Measurements from ENCODE around the gene DCHS1. TPM values are rescaled to one million over a fixed set of nuclear protein-coding genes. Genes with fewer than 3 reads are reported as not detected.

Gene DCHS1
- total and polyA plus RNA-seq, 10 donors: 1.9 to 58.8 (median 36.3) TPM

DNA sequence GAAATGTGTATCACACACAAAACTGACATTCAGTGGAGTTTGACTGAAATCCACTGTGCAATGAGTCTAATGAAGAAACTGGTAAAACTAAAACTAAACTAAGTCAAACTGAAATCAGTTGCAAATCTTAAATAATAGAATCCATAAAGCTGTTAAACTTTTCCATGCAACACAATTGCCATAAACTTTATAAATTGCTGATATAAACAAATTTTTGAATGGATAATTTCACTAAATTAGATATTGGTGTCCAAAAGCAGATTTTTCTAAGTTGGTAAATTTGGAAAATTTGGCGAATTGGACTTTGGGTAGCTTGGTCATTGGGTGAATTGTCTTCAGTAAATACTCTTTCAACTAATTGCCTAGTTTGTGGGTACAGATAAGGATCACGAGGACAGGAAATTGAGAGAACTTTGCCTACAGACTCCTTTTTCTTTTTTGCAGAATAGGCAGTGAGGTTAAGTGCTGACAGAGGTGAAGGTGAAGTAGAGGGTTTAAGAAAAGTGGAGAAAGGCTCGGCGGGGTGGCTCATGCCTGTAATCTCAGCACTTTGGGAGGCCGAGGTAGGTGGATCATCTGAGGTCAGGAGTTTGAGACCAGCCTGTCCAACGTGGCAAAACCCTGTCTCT is 14.7 kb upstream of the DCHS1 start:
- 67 to 76% (median 70%) methylated on average over 6 of the region's 6 CpGs for whole genome bisulfite sequencing, 5 donors
- intact Hi-C loops (cut with DNase I; ENCODE audit: low total_unique reads): no loop called here
- H3K9me3 ChIP-seq: no peaks in the 10 kb centered on the region
- TF ChIP-seq POLR2A (IDR thresholded peaks at IDR 0.05) (no peak), POLR2AphosphoS5 (IDR thresholded peaks at IDR 0.05) (no peak)
- TF ChIP-seq, protein P1, sequence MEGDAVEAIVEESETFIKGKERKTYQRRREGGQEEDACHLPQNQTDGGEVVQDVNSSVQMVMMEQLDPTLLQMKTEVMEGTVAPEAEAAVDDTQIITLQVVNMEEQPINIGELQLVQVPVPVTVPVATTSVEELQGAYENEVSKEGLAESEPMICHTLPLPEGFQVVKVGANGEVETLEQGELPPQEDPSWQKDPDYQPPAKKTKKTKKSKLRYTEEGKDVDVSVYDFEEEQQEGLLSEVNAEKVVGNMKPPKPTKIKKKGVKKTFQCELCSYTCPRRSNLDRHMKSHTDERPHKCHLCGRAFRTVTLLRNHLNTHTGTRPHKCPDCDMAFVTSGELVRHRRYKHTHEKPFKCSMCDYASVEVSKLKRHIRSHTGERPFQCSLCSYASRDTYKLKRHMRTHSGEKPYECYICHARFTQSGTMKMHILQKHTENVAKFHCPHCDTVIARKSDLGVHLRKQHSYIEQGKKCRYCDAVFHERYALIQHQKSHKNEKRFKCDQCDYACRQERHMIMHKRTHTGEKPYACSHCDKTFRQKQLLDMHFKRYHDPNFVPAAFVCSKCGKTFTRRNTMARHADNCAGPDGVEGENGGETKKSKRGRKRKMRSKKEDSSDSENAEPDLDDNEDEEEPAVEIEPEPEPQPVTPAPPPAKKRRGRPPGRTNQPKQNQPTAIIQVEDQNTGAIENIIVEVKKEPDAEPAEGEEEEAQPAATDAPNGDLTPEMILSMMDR (IDR thresholded peaks at IDR 0.05 in 8 of 11, conservative IDR thresholded peaks at IDR 0.05 in 3 of 11): no peak
- no peak for DNase-seq
- H3K27me3 ChIP-seq (replicated peaks in 1 of 7): no peaks in the 10 kb centered on the region
- no peaks in the 10 kb centered on the region for H3K36me3 ChIP-seq
- no peak overlapping the region for H3K4me3 ChIP-seq
- peaks cover 5 to 40% (median 19%) of the 10 kb centered on the region in 6 donors for H3K4me1 ChIP-seq
- no peak overlapping the region for H3K27ac ChIP-seq

DNA sequence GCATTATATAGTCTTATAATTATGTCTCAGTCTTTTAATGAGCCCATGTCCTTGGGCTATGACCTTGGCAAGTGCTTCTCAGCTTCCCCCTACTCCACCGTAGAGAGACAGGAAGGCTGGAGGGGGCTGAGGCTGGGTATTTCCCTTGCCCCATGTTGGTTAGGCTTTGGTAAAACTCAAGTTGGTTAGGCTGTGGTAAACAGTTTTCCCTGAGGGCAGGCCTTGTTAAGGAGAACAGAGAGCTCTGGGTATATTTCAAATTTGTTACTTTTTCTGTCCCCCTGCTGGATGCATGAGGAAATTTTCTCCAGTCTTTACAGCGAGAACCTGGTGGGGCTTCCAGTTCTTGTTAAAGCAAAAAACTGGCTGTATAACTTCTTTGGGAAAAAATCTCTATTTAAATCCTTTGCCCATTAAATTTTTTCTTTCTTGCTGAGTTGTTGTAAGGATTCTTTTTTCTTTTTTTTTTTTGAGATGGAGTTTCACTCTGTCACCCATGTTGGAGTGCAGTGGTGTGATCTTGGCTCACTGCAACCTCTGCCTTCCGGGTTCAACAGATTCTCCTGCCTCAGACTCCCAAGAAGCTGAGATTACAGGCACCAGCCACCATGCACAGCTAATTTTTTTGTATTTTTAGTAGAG is 12.2 kb upstream of the DCHS1 start:
- Histone ChIP-seq H3K4me3 (no peak overlapping the region), H3K4me1 (peaks cover 5 to 19% (median 7%) of the 10 kb centered on the region in 6 donors), H3K27me3 (replicated peaks in 1 of 7) (no peaks in the 10 kb centered on the region), H3K36me3 (no peaks in the 10 kb centered on the region), H3K9me3 (no peaks in the 10 kb centered on the region), H3K27ac (peak overlapping the region in 2 of 8 donors; percentile 29 to 32)
- TF ChIP-seq, protein P1 (IDR thresholded peaks at IDR 0.05 in 8 of 11, conservative IDR thresholded peaks at IDR 0.05 in 3 of 11): peak; percentile 20 to 72 (median 56)
- no peak for TF ChIP-seq POLR2A (IDR thresholded peaks at IDR 0.05)
- DNase-seq: no peak
- intact Hi-C loops (cut with DNase I; ENCODE audit: low total_unique reads): no loop called here
- 45 to 58% (median 53%) methylated on average over 3 of the region's 3 CpGs for WGBS, 5 donors

DNA sequence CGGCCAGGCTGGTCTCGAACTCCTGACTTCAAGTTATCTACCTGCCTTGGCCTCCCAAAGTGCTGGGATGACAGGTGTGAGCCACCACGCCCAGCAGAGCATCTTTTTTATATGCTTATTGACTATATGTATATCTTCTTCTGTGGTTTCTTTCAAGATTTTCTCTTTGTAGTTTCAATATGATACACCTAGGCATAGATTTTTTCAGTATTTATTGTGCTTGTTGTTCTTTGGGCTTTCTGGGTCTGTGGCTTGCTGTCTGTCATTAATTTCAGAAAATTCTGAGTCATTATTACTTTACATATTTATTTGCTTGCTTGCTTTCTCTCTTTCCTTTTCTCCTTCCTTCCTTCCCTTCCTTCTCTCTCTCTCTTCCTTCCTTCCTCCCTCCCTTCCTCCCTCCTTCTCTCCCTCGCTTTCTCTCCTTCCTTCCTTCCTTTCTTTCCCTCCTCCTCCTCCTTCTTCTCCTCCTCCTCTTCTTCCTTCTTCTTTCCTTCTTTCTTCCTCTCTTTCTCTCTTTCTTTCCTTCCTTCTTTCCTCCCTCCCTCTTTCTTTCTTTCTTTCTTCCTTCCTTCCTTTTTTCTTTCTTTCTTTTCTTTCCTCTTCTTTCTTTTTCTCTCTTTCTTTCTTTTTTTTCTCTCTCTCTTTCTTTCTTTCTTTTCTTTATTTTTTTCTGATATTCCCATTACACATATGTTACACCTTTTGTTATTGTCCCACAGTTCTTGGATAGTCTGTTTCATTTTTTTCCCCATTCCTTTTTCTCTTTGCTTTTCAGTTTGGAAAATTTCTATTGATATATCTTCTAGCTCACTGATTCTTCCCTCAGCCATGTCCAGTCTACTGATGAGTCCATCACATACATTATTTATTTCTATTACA is 10.9 kb upstream of the DCHS1 start:
- no peaks in the 10 kb centered on the region for H3K27me3 ChIP-seq (replicated peaks in 1 of 7)
- intact Hi-C loops (cut with DNase I; ENCODE audit: low total_unique reads): no loop called here
- H3K9me3 ChIP-seq: no peaks in the 10 kb centered on the region
- TF ChIP-seq POLR2A (IDR thresholded peaks at IDR 0.05): no peak
- TF ChIP-seq, protein P1 (IDR thresholded peaks at IDR 0.05 in 8 of 11, conservative IDR thresholded peaks at IDR 0.05 in 3 of 11): no peak
- no peak for TF ChIP-seq POLR2AphosphoS5 (IDR thresholded peaks at IDR 0.05)
- 79 to 94% (median 85%) methylated on average over 4 of the region's 4 CpGs for WGBS, 5 donors
- peaks cover 5 to 10% (median 7%) of the 10 kb centered on the region in 6 donors for H3K4me1 ChIP-seq
- no peak overlapping the region for H3K4me3 ChIP-seq
- no peaks in the 10 kb centered on the region for H3K36me3 ChIP-seq
- no peak for DNase-seq
- no peak overlapping the region for H3K27ac ChIP-seq

Measured in spleen (tissue), 11 donors.